Kidney (tissue), 14 donors: ENCODE measurements around the gene FOLR3. TPM values are rescaled to one million over a fixed set of nuclear protein-coding genes. Genes with fewer than 3 reads are reported as not detected.

Experiments used
- DNase-seq, 5 donors: peaks; one replicate each; pipeline ENCODE4 v3.0.0-alpha.2; 2013 to 2020
- FAIRE-seq: peaks from 2 replicates; lab custom pipeline; 2012; peaks lifted over from hg19 to GRCh38; lab: Jason Lieb, UNC
- H3K27ac ChIP-seq, 2 donors: one replicate each; pipeline ENCODE4 v1.7.0; 2013; ENCODE audit warnings: low read depth in 2 of 2, low read length in 2 of 2, inconsistent platforms in 1 of 2
- H3K27me3 ChIP-seq: one replicate; pipeline ENCODE4 v1.7.1; 2013; ENCODE audit warnings: low read length, inconsistent platforms; ENCODE audit not compliant: control insufficient read depth, insufficient read depth
- H3K36me3 ChIP-seq, 3 donors: one replicate each; pipeline versions ENCODE4 v1.7.0 to v1.7.1; 2013; ENCODE audit warnings: low read length in 3 of 3, control low read depth in 1 of 3, inconsistent platforms in 1 of 3; ENCODE audit not compliant: insufficient read depth in 3 of 3, control insufficient read depth in 2 of 3
- H3K4me1 ChIP-seq, 3 donors: one replicate each; pipeline versions ENCODE4 v1.7.0 to v1.7.1; 2013; ENCODE audit warnings: low read length in 3 of 3, inconsistent platforms in 1 of 3, low read depth in 1 of 3; ENCODE audit not compliant: control insufficient read depth in 2 of 3, insufficient read depth in 2 of 3
- H3K4me3 ChIP-seq, 3 donors: one replicate each; pipeline versions ENCODE4 v1.7.0 to v1.8.1; 2013; ENCODE audit warnings: low read length in 3 of 3, control low read depth in 1 of 3, inconsistent platforms in 1 of 3
- H3K9ac ChIP-seq, 3 donors: one replicate each; pipeline versions ENCODE4 v1.7.0 to v1.7.1; 2013; ENCODE audit warnings: low read length in 3 of 3, control low read depth in 1 of 3, inconsistent platforms in 1 of 3
- H3K9me3 ChIP-seq, 3 donors: one replicate each; pipeline versions ENCODE4 v1.7.0 to v1.7.1; 2013; ENCODE audit warnings: low read length in 3 of 3, control low read depth in 1 of 3, inconsistent platforms in 1 of 3; ENCODE audit not compliant: control insufficient read depth in 2 of 3, insufficient read depth in 1 of 3
- intact Hi-C: fragments of 100-400 bp; cut with DNase I; formaldehyde crosslinking; loops from one replicate; pipeline ENCODE4 v1.11.1; 2022
- polyA plus RNA-seq: library from polyadenylated mRNA; stranded (reverse); fragments of 350-450 nt; fragmentation: Illumina TruSeq; extraction: RNeasy Lipid Tissue Mini Kit (QIAGEN cat#74804); gene quantifications from one replicate; pipeline ENCODE4 v1.2.3, GENCODE V29; 2014; ENCODE audit warnings: low read depth, low replicate concordance; ENCODE audit not compliant: insufficient read depth
- total RNA-seq: library from RNA; stranded (reverse); fragmentation: NEBNext Ultra II Directional; extraction: Animal tissue kit (Norgen Biotek cat#: 25700); gene quantifications from one replicate; pipeline ENCODE4 v1.2.1, GENCODE V29; 2021
- TF ChIP-seq, protein P1 (sequence below): IDR thresholded peaks from 3 replicates; pipeline ENCODE4 v1.5.1; 2012; ENCODE audit warnings: mild to moderate bottlenecking, moderate library complexity, borderline replicate concordance; ENCODE audit not compliant: insufficient read depth; ENCODE audit errors: extremely low read depth
- donor health status: control.
- donor health status: control.
- donor health status: control.
- donor health status: control.
- donor health status: control.
- donor health status: DM: yes; HTN: yes; CAD: no.
- donor health status: Normal renal cell carcinoma (clear cell type).

The FOLR3 gene
- total and polyA plus RNA-seq, 2 donors from 2014 or later = 17.5 to 65.0 TPM

DNA sequence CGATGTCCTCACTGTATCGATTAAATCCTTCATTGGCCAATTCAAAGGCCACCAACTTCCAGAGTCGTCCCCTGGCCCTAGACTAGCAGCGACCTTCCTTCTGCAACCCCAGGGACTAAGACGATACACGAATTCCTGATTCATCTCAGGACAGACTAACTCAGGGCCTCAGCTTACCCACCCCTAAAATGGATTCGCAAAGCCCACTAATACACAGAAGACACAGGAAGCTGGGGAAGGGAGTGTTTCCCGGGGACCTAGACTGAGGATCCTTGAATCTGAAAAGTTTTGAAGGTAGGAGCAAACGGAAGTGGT, 32.9 kb upstream of the FOLR3 start:
- peak overlapping the region; percentile 50 to 96 (median 88) for H3K9ac ChIP-seq
- TF ChIP-seq, protein P1, sequence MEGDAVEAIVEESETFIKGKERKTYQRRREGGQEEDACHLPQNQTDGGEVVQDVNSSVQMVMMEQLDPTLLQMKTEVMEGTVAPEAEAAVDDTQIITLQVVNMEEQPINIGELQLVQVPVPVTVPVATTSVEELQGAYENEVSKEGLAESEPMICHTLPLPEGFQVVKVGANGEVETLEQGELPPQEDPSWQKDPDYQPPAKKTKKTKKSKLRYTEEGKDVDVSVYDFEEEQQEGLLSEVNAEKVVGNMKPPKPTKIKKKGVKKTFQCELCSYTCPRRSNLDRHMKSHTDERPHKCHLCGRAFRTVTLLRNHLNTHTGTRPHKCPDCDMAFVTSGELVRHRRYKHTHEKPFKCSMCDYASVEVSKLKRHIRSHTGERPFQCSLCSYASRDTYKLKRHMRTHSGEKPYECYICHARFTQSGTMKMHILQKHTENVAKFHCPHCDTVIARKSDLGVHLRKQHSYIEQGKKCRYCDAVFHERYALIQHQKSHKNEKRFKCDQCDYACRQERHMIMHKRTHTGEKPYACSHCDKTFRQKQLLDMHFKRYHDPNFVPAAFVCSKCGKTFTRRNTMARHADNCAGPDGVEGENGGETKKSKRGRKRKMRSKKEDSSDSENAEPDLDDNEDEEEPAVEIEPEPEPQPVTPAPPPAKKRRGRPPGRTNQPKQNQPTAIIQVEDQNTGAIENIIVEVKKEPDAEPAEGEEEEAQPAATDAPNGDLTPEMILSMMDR = no peak
- H3K36me3 ChIP-seq = peaks cover 3 to 27% (median 22%) of the 10 kb centered on the region in 3 donors
- H3K4me3 ChIP-seq = peak overlapping the region; percentile 88 to 99 (median 95)
- peaks cover 8 to 23% (median 13%) of the 10 kb centered on the region in 3 donors for H3K4me1 ChIP-seq
- no peak for DNase-seq
- peak overlapping the region; percentile 93 to 94 for H3K27ac ChIP-seq
- H3K9me3 ChIP-seq = no peaks in the 10 kb centered on the region
- intact Hi-C loops = no loop called here
- no peak for FAIRE-seq
- no peaks in the 10 kb centered on the region for H3K27me3 ChIP-seq

DNA sequence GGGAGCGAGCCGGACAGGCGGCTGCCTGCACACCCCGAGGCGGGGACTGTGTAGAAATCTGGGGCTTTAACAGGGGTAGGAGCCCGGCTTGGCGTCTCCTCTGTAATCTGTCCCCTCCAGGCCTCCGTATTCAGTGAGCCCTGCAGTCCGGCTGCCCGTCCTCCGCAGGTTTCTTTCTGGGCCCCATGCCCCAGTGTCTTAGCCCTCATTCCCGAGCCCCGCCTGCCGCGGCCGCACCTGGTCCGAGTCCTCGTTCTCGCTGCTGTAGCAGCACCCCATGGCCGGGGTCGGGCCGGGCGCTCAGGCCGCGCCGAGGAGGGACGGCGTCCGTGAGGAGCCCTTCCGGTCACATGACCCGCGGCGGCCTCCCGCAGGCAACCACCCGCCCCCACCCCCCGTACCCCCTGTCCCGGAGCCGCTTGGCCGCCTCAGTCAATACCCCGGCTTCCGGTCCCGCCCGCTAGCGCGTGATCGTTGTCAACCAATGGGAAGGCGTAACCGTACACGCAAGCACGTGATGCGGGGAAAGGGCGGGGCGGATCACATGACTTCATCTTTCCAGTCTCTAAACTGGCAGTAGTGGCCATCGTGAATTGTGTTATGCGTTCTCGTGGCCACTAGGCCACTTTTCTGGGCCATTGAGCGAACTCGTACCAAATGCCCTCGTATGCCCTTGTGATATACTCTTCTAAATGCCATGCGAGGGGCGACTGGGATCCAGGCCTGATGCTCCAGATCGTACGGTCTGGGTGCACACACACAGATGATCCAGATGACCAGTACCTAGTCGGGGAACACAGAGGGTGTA, 32.4 kb upstream of the FOLR3 start, which contains the start of gene LAMTOR1:
Gene LAMTOR1 (minus strand): TSS at position 352 of the 808 bp plus-strand sequence. CDS start 73 bp downstream, at position 279.
- H3K4me3 ChIP-seq = peak within 1 kb of the TSS; percentile 88 to 99 (median 95)
- no peaks in the 10 kb centered on the region for H3K9me3 ChIP-seq
- H3K27me3 ChIP-seq = no peaks in the 10 kb centered on the region
- FAIRE-seq (no peak), DNase-seq (peak; percentile 99 to 100 (median 100))
- peak within 1 kb of the TSS; percentile 93 to 94 for H3K27ac ChIP-seq
- peak within 1 kb of the TSS; percentile 50 to 96 (median 88) for H3K9ac ChIP-seq
- H3K4me1 ChIP-seq = peaks cover 8 to 23% (median 13%) of the 10 kb centered on the region in 3 donors
- peaks cover 3 to 21% (median 16%) of the 10 kb centered on the region in 3 donors for H3K36me3 ChIP-seq
- intact Hi-C loops = no loop called here
- TF ChIP-seq, protein P1 = peak; percentile 12

DNA sequence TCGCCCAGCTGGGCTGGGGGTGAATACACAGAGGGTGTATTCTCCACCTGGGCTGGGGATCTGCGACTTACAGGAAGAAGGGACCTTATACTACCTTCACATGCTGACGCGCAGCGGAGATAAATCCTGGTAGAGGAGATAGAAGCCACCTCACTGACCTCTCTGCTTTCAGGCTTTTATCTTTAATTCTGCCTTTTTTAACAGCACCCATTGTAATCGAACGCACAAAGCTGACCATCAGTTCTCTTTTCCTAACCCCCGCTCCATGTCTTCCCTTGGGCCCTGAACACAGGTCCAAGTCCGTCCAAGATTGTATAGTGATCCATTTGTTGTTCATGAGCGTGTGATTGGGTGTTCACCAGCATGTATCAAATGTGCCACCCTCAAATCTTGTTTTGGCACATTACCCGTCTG, 31.8 kb upstream of the FOLR3 start:
- intact Hi-C loops = no loop called here

More for the DNA sequence above, 31.8 kb upstream of the FOLR3 start:
- TF ChIP-seq, protein P1 = no peak
- H3K9ac ChIP-seq = peak overlapping the region in 2 of 3 donors; percentile 63 to 71
- no peaks in the 10 kb centered on the region for H3K27me3 ChIP-seq
- peaks cover under 1 to 15% (median 10%) of the 10 kb centered on the region in 3 donors for H3K36me3 ChIP-seq
- FAIRE-seq = no peak
- no peaks in the 10 kb centered on the region for H3K9me3 ChIP-seq
- H3K27ac ChIP-seq = peak overlapping the region; percentile 82 to 93
- H3K4me1 ChIP-seq = peaks cover 8 to 23% (median 13%) of the 10 kb centered on the region in 3 donors
- no peak for DNase-seq
- H3K4me3 ChIP-seq = peak overlapping the region; percentile 35 to 99 (median 78)
